Neural cell (in vitro differentiated cells): ENCODE data around the gene FAM163B.

ENCODE experiments used
- SMC3 ChIP-seq: fragments of 450-650 bp; conservative IDR thresholded peaks from 2 replicates; pipeline ENCODE4 v1.6.1; 2014; ENCODE audit warnings: antibody characterized with exemption, mild to moderate bottlenecking, moderate library complexity; ENCODE audit not compliant: poor library complexity
- TF ChIP-seq, protein P1 (sequence below): fragments of 450-650 bp; IDR thresholded peaks from 2 replicates; pipeline ENCODE4 v1.5.1; 2014; ENCODE audit warnings: antibody characterized with exemption, mild to moderate bottlenecking, moderate library complexity; ENCODE audit not compliant: poor library complexity, severe bottlenecking

DNA sequence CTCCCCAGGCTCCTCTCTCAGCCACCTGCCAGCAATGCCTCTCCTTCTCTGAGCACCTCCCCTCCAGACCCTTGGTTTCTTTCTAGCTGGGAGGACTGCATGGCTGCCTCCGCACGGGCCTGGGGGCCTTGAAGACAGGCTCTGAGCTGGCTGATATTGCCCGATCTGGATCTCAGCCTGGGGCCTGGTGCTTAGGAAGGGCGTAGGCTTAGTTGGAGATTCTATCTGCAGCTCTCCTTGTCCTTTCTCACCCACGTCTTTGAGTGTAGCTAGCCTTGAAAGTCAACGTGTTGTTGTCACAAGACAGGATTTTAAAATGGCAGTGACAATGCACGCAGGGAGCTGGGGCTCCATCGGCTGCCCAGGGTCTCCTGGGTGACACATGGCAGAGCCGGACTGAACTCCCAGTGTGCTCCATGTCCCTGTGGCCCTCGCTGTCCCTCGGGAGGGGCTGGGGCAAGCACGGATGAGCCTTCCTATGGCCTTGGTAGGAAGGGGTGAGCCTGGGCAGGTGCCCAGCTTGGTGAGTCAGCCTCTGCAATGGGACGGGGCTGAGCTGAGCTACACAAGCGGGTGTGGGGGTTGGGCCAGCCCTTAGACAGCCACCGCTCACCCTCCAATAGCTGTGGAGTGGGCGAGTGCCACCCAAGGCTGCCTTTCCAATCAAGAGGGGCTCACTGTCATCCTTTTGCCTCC, 65.3 kb downstream of the FAM163B start:
- TF ChIP-seq, protein P1, sequence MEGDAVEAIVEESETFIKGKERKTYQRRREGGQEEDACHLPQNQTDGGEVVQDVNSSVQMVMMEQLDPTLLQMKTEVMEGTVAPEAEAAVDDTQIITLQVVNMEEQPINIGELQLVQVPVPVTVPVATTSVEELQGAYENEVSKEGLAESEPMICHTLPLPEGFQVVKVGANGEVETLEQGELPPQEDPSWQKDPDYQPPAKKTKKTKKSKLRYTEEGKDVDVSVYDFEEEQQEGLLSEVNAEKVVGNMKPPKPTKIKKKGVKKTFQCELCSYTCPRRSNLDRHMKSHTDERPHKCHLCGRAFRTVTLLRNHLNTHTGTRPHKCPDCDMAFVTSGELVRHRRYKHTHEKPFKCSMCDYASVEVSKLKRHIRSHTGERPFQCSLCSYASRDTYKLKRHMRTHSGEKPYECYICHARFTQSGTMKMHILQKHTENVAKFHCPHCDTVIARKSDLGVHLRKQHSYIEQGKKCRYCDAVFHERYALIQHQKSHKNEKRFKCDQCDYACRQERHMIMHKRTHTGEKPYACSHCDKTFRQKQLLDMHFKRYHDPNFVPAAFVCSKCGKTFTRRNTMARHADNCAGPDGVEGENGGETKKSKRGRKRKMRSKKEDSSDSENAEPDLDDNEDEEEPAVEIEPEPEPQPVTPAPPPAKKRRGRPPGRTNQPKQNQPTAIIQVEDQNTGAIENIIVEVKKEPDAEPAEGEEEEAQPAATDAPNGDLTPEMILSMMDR: no peak
- no peak for TF ChIP-seq SMC3
